COLO829 (cell line): ENCODE measurements around the gene SLC6A16.
"Not testable (repeated sequence)": the region's sequence is repeated elsewhere in the genome, so short reads cannot be mapped to it uniquely, and the experiment has no call there.

Experiments used
- DNase-seq: peaks from one replicate; pipeline ENCODE4 v3.0.0; 2012; ENCODE audit warnings: low spot score

The SLC6A16 gene

DNA sequence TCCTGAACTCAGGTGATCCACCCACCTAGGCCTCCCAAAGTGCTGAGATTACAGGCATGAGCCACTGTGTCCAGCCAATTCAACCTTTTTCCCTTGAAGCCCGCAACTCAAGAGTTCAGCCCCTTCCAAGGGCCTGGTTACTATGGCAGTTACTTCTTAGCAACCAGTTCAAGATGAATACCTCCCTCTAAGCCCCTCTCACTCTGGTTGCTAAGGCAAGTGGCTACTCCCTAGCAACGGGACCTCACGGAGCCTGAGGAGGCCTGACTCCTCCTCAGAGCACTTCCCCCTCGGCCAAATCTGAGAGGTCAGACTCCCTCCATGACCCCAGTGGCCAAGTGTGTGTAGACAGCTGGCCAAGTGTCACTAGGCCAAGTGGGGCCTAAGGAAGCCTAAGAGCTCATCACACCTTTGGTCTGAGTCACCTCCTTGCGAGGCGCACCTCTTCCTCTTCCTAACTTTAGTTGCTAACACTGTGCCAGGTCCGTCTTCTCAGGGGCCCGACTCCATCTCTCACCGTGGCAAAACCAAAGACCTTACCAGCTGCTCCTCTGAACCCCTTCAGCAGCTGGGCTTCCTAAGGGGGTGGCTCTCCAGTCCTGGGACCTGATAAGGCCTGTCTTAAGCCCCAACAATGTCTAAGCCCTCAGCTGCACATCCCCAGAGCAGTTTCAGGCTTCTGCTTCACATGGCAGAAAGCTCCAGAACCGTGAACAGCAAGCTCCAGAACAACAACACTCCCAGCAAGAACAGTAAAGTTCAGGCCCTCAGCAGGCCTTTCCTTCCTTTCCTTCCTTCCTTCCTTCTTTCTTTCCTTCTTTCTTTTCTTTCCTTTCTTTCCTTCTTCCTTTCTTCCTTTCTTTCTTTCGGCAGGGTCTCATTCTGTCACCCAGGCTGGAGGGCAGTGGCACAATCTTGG, 19.8 kb upstream of the SLC6A16 start:
- DNase-seq = no peak

DNA sequence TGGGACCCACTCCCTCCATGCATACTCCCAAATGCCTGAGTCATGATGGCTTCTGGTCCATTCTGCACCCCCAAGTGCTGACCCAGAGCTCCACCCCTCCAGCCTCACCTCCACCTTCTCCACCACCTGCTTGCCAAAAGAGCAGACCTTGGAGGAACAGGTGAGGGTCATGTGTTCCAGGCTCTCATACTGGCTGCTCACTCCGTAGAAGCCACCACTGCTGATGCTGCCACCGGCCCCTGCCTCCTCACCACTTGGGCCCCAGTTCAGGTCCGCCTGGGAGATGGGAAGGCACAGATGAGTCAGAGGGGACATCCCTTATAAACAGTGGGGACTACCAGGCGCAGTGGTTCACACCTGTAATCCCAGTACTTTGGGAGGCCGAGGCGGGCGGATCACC, 18.1 kb upstream of the SLC6A16 start:
- DNase-seq = no peak

DNA sequence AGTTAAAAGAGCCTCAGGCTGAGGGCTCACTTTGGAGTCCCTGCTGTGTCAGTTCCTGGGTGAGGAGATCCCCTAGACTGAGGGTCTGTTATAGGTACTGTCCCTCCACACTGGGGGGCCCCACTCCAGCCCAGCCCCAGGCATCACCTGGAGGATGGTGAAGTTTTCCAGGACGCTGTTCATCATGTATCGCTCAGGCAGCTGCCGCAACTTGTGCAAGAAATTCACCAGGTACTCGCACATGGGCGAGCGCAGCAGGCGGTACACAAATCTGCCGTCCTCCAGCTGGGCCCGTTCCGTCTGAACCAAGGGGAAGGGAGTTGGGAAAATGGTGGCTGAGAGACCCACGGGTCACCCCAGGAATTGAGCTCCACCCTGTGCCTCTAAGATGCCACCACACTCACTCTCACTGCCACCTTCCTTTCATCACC, 17.3 kb upstream of the SLC6A16 start:
- DNase-seq = no peak

DNA sequence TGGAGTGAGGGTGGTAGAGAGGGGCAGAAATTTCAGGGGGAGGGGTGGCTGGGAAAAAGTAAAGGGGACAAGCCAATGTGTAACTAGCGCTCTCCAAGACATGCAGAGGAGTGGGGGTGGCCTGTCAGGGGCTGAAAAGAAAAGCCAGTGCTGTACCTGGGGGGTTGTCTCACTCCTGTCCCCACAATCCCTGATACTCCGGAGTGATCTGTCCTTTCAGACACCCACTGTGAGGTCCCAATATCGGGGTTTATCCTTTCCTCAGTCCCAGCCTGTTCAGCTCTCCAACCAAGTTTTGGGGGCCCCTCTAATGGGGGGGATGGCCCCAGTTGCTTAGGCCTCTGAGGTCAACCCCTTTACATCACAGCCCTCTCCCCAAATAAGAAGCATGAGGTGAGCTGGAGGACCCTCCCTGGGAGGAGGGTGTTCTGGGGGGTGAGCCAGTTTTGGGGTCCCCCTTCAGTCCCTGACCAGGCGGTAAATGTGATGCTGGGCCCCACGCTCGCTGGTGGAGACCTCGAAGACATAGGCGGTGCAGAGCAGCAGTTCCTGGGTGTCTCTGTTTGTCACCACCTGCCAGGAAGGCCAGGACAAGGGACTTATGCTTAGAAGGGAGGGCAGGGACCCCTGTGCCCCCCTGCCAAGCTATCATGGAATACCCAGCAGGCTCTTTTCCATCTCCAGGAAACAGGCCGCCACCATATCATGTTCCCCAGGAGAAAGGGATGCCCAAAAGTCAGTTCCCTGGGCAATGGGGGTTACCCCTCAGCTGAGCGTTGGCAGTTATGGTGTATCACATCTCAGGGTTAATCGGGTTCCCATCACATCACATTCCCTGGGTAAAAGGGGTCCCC, 16.1 kb upstream of the SLC6A16 start:
- DNase-seq = no peak

DNA sequence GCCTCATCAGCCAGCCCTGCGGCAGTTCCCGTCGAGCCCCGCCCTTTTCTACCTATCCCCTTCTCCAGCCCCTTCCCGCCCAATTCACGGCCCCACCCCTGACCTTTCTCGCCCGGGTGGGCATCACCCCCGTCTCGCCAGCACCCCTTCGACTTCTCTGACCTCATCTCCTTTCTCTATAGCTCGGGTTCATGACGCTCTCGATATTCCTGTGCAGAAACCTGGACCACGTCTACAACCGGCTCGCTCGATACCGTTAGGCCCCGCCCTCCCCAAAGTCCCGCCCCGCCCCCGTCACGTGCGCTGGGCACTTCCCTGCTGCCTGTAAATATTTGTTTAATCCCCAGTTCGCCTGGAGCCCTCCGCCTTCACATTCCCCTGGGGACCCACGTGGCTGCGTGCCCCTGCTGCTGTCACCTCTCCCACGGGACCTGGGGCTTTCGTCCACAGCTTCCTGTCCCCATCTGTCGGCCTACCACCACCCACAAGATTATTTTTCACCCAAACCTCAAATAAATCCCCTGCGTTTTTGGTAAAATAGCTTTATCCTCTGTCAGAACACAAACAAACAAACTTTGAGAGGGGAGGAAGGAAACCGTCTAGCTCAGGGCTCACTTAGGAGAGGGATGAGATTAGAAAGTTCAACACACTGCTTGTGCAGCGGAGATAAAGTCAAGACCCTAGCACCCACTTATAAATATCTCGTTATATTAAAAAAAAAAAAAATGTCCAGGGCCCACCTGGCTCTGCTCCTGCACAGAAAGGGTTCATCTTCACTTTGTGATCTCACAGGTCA, 15.3 kb upstream of the SLC6A16 start:
- DNase-seq = peak; percentile 85

DNA sequence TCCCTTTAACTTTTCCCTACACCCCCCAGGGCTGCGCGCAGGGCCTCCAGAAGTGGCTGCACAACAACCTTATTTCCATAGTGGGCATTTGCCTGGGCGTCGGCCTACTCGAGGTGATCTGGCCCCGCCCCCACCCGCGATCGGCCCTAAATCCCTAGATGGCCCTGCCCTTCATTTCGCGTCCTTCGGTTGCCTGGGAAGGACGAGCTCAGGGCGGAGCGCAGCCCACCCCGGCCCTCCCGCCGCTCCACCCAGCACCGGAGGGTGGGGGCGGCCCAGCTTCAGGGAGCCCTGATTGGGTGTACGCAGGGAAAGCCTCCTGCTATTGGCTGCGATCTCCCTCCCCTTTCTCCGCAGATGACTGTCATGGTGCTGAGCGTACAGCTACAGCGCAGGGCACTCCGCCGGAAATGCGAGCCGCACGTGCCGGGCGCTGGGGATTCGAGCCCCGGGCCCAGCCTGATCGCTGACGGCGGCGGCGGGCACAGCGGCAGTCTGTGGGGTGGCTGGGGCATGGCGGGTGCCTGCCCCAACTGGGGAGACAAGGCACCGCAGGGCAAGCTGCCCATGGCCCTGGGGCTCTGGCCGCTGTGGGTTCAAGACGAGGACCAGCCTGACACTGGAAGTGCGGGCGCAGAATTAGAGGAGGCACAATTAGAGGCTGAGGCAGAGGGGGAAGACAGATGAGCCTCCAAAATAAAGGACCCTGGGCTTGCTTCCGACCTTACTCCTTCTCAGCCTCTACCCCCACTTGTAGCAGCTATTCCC, 14.5 kb upstream of the SLC6A16 start:
- DNase-seq = peak; percentile 81

DNA sequence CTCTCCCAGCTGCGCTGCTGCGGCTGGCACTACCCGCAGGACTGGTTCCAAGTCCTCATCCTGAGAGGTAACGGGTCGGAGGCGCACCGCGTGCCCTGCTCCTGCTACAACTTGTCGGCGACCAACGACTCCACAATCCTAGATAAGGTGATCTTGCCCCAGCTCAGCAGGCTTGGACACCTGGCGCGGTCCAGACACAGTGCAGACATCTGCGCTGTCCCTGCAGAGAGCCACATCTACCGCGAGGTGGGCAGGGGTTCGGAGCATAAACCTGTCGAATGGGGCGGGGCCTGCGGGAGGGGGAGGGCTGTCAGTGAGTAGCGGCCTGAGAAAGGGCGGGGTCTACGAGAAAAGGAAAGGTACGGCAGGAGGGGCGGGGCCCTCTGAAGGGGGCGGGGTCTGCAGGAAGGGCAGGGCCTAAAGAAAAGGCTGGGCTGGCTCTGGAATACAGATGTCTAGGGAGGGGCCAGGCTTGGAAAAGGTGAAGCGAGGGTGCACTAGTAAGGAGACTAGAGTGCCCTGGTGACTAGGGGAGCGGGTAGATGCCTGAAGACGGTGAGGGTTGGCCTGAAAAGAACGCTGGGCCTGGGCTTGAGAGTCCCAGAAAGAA, 13.8 kb upstream of the SLC6A16 start:
- peak; percentile 60 for DNase-seq

DNA sequence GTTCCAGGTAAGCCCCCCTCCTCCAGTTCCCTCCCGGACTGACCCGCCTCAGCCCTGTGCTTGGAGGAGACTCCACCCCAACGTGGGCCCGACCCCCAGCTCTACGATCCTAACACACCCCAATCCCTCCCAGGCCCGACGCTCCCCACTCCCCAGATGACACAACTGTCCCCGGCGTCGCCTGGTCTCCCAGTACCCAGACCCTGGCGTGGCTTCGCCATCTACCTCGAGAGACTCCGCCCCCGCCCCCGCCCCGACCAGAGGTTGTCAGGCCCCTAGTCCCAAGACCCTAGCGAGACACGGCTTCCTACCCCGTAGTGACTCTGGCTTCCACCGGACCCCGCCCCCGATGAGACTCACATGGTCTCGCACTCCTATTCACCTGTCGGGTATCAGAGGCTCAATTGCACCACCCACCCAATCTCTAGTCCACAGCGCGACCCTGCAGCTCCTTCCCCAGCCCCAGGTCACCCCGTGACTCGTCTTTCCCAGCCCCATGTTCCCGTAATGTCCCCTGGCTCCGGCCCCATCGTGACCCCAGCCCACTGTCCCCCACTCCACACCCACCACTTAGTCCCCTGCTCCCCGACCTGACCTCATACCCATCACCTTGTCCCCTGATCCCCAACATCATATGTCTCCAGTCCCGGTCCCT, 13.2 kb upstream of the SLC6A16 start:
- no peak for DNase-seq

DNA sequence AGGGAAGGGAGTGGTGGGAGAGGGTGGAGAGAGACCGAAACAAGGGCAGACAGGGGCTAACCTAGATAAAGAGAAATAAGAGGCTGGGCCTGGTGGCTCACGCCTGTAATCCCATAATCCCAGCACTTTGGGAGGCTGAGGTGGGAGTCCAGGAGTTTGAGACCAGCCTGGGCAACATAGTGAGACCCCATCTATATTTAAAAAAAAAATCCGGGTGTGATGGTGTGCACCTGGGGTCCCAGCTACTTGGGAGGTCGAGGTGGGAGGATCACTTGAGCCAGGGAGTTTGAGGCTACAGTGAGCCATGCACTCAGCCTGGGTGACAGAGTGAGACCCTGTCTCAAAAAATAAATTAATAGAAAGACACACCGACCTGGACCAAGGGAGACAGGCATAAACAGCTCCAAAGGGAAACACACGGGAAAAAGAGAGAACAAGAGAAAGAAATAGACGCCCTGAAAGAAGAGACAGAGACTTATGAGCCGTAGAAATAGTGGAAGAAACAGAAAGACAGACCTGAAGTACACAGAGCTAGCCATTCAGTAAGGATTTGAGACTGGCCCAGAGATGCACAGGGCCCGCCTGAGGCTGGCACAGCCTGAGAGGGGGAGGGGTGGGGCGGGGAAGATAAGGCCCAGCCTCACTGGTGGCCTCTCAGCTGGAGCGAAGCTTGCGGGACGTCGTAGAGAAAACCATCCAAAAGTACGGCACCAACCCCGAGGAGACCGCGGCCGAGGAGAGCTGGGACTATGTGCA, 12.5 kb upstream of the SLC6A16 start:
- no peak for DNase-seq

DNA sequence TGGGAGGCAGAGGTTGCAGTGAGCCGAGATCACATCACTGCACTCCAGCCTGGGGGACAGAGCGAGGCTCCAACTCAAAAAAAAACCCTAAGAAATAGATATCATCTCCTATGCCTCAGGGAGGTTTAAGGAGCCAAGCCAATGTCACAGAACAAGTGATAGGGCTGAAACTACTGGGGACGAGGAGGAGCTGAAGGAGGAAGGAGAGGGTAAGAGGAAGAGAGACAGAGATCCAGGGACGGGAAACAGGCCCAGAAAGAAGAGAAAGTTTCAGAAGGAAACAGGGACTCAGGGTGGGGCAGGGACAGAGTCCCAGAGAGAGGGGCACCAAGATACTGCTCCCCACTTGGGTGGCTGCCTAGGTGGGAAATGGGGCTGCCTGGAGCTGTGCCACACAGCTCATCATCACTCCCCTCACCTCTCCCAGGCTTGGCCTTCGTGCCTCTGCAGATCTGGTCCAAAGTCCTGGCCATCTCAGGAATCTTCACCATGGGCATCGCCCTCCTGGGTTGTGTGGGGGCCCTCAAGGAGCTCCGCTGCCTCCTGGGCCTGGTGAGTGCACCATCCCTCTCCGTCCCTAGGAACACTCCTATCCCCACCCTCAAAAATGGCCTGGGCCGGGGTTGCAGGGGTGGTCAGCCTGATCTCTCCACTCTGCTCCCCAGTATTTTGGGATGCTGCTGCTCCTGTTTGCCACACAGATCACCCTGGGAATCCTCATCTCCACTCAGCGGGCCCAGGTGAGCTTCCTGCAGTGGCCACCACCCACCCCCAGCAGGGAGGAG, 11.7 kb upstream of the SLC6A16 start:
- no peak for DNase-seq

DNA sequence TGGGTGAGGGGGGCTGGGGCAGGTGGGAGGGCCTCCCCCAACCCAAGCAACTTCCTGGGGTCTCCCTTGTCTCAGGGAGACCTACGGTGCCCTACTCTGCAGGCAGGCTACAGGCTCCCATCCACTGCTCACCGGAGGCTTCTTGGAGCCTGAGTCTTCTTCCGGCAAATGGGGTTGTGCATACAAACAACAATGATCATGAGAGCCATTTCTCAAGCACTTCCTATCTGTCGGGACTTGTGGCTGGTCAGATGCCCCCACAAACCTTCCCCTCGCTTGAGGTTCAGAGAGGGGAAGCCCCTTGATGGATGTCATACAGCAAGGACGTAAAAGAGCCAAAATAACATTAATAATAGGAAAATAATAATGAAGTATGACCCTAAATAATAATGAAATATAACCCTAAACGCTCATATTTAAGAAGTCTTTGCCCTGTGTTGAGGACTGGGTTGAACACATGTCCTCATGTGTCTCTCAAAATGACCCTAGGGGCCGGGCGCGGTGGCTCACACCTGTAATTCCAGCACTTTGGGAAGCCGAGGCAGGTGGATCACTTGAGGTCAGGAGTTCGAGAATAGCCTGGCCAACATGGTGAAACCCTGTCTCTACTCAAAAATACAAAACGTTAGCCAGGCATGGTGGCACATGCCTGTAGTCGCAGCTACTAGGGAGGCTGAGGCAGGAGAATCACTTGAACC, 10.9 kb upstream of the SLC6A16 start:
- DNase-seq = no peak

DNA sequence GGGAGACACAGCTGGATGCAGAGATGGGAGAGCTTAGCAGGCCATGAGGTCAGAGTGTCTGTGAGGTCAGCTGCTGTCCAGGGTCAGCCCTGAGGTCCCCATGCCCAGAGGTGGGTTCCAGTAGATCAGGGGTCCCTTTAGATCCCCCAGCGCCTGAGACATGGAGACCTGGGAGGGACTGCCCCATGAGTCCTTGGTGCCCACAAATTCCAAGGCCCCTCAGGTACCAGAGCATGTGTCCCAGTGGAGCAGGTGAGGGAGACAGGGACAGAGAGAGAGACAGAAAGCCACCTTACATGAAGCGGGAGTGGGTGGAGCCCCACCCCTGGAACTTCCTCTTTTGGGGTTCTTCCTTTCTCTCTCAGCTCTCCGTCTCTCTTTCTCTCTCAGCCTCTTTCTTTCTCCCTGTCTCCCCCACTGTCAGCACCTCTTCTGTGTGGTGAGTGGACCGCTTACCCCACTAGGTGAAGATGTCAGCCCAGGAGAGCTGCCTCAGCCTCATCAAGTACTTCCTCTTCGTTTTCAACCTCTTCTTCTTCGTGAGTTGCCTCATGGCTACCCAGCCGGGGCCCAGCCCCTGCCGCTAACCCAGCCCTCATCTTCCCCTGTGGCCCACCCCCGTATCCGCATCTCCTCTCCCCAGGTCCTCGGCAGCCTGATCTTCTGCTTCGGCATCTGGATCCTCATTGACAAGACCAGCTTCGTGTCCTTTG, 10.2 kb upstream of the SLC6A16 start, which contains the start of gene CD37:
Gene CD37 (plus strand): TSS at position 336 of the 713 bp plus-strand sequence. CDS start 135 bp downstream, at position 471.
- no peak for DNase-seq

DNA sequence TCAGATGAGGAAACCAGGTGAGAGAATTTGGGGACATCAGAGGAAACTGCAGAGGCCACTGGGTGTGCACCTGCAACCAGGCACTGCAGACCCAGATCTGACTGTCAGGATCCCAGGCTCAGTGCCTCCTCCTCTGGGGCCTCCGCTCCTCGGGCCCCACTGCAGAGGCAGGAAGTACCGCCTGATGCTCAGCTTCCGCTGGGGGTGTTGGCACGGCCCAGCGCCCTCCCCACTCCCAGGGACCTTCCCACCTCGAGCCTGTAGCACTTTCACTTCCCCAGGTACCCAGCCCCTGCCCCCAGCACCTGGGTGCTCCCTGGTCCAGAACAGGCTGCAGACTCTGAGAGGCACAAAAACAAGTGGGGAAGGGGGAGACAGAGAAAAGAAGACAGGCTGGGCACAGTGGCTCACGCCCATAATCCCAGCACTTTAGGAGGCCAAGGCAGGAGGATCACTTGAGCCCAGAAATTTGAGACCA, 8.9 kb upstream of the SLC6A16 start:
- no peak for DNase-seq

DNA sequence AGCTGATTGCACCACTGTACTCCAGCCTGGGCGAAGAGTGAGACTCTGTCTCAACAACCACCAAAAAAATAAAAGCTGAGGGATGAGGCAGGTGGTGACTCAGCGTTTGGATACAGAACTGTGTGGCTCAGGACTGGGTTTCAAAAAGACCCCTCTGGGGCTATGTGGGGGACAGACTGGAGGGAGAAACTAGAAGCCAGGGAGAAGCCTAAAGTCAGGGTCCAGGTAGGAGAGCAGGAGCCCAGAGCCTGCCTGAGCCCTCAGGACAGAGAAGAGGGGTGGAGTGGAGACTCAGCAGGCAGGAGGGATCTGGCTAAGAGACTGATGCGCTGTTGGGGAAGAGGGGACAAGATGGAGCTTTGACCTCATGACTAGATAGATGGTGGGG, 8.4 kb upstream of the SLC6A16 start:
- DNase-seq = no peak

DNA sequence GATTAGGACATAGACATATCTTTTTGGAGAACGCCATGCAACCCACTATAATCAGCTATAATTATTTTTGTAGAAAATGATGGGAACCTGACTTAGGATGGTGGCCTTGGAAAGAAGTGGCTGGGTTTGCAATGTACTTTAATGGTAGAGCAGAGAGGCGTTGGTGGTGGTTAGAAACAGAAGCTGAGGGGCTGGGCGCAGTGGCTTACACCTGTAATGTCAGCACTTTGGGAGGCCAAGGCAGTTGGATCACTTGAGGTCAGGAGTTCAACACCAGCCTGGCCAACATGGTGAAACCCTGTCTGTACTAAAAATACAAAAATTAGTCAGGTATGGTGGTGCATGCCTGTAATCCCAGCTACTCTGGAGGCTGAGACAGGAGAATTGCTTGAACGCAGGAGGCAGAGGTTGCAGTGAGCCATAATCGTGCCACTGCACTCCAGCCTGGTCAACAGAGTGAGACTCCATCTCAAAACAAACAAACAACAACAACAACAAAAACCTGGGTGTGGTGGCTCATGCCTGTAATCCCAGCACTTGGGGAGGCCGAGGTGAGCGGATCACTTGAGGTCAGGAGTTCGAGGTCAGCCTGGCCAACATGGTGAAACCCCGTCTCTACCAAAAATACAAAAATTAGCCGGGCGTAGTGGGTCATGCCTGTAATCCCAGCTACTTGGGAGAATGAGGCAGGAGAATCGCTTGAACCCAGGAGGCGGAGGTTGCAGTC, 7.9 kb upstream of the SLC6A16 start:
- DNase-seq = not testable (repeated sequence)

DNA sequence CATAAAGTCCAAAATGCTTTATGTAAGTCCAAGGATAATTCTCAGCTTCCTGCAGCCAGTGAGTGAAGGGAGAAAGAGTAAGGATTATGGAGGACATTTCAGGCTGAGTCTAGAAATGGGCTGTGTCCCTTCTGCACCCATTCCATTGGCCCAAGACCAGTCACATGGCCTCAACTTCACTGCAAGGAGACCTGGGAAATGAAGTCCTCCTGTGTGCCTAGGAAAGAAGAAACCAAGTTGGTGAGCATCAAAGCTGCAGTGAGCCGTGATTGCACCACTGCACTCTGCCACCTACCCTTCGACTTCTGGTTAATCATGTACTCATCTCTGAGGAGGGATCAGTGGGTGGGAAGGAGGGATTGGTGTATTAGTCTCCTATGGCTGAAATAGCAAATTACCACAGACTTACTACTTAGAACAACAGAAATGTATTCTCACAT, 6.6 kb upstream of the SLC6A16 start:
- peak; percentile 49 for DNase-seq

DNA sequence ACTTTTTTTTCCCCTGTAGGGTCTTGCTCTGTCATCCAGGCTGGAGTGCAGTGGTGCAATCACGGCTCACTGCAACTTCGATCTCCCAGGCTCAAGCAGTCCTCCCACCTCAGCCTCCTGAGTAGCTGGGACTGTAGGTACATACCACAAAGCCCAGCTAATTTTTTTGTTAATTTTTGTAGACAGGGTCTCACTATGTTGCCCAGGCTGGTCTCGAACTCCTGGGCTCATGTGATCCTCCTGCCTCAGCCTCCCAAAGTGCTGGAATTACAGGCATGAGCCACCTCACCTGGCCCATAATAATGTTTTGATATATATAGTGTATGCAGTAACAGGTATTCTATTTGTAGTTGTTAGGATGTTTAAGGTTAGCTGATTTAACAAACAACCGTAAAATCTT, 6.2 kb upstream of the SLC6A16 start:
- DNase-seq = not testable (repeated sequence)
